GM12801 (cell line): ENCODE measurements around the gene C4BPA.

Experiments
- CTCF ChIP-seq: IDR thresholded peaks from one replicate; pipeline ENCODE4 v1.5.1; 2011; ENCODE audit warnings: control low read depth; ENCODE audit not compliant: insufficient read length; ENCODE audit errors: extremely low read depth

Gene C4BPA

GRCh38 chr1:207085887-207086286 lies 18.1 kb upstream of the C4BPA start:
- TF ChIP-seq CTCF: no peak

- no peak for TF ChIP-seq CTCF
Observed at GRCh38 chr1:207088161-207088560, 15.9 kb upstream of the C4BPA start.

- no peak for TF ChIP-seq CTCF
Observed at GRCh38 chr1:207088701-207089626, 15.1 kb upstream of the C4BPA start, which contains the start of gene C4BPB. Gene C4BPB, plus strand, starts transcription at chr1:207088860. Its CDS starts 672 bp downstream, at chr1:207089532.

- no peak for TF ChIP-seq CTCF
Observed at GRCh38 chr1:207089627-207090355, 14.2 kb upstream of the C4BPA start.

- TF ChIP-seq CTCF: no peak
Observed at GRCh38 chr1:207091200-207091908, 12.7 kb upstream of the C4BPA start.

- no peak for TF ChIP-seq CTCF
Observed at GRCh38 chr1:207093944-207094343, 10.1 kb upstream of the C4BPA start.

GRCh38 chr1:207097871-207098324 lies 6.1 kb upstream of the C4BPA start:
- no peak for TF ChIP-seq CTCF
